RKO (cell line): ENCODE data around the gene TNFRSF12A.

ENCODE experiments used
- DNase-seq: peaks from one replicate; pipeline ENCODE4 v3.0.0-alpha.2; 2016; ENCODE audit warnings: low spot score

Gene TNFRSF12A, protein sequence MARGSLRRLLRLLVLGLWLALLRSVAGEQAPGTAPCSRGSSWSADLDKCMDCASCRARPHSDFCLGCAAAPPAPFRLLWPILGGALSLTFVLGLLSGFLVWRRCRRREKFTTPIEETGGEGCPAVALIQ

DNA sequence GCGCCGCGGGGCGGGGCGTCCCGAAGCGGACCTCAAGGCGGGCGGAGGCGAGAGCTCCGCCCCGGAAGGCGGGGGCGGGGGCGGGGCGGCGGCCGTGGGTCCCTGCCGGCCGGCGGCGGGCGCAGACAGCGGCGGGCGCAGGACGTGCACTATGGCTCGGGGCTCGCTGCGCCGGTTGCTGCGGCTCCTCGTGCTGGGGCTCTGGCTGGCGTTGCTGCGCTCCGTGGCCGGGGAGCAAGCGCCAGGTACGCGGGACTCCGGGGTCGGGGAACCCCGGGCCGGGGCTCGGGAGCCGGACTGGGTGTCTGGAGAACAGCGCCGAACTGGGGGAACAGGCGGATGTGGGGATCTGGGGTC, at the start of gene TNFRSF12A:
Gene TNFRSF12A (plus strand): TSS at position 122 of the 357 bp plus-strand sequence. CDS start 30 bp downstream, at position 152.
- DNase-seq = peak; percentile 90

DNA sequence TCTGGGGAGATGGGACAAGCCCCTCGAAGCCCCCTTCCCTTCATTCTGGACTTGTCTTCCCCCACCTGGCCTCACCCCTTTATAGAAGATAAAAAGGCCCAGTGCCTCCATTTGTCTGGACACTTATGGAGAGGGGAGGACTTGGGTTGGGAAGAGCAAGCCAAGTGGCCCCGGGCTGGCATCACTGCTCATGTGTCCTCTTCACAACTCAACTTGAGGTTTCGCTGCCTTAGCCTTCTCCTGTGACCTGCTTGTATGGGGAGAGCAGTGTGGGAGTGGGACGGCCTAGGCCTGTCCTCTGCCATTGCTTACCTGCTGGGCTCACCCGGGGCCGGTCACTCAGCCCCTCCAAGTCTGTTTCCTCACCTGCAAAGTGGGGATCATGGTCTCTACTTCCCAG, 49.6 kb upstream of the TNFRSF12A start:
- DNase-seq = peak; percentile 55

DNA sequence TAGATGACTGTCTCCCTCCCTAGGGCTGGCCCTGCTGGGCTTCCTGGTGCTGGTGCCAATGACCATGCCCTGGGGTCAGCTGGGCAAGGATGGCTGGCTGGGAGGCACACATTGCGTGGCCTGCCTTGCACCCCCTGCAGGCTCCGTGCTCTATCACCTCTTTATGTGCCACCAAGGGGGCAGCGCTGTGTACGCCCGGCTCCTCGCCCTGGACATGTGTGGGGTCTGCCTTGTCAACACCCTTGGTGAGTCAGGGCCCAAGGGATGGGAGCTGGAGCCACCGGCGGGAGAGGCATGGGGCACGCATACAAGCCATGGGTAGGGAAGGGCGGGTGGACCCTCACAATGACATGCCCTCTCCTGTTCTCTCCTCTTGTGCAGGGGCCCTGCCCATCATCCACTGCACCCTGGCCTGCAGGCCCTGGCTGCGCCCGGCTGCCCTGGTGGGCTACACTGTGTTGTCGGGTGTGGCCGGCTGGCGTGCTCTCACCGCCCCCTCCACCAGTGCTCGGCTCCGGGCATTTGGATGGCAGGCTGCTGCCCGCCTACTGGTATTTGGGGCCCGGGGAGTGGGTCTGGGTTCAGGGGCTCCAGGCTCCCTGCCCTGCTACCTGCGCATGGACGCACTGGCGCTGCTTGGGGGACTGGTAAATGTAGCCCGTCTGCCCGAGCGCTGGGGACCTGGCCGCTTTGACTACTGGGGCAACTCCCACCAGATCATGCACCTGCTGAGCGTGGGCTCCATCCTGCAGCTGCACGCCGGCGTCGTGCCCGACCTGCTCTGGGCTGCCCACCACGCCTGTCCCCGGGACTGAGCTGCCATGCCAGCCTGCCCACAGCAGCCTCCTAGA, 48.8 kb upstream of the TNFRSF12A start:
- DNase-seq = no peak

DNA sequence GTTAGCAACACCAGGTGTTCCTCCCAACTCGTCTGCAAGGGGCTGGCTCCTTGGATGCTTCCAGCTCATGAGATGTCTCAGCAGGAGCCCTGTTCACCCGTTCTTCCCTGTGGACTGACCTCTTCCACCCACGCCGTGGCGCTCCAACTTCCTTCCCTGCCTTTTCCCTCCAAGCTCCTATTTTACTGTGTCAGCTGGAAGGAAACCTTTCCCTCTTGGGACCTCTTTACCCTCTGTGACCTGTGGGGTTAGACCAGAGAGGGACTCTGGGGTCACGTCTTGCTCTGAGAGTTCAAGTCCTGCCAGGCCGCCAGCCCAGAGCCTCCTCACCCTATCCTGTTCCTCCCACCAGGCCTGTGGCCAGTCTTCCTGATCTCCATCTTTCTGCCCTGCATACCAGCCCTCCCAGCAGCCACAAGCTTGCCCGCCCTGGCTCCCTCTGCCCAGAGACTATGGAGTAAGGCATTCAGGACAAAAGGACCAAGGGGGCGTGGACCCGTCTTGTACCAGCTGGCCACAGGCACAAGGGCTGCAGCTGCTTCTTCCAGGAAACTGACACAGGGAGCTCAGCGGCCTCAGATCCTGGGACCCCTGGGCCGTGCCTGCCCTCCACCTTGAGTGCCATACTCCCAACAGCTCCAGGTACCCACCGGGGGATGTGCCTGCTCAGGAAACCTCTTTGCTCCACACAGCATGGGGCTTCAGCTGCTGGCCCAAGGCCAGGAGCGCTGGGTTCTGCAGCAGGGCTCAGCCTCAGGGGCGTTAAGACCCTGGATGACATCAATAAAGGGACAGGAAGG, 48.0 kb upstream of the TNFRSF12A start:
- DNase-seq = peak; percentile 26

DNA sequence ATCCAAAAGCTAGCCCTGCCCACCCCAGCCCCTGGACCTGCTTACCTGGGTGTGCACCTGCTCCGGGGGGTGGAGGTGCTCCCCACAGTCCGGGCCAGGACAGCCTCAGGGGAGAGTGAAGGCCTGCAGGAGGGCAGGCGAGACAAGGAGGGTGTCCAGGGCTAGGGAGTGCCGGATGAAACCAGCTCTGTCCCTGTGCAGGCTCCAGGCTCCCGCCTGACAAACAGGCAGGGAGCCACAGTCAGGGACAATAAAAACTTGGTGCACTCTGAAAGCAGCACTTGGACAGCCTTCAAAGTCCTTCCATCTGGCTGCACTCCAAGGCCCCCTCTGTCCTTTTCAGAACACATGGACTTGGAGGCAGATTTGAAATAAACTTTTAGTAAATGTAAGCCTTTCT, 47.1 kb upstream of the TNFRSF12A start:
- DNase-seq = no peak

DNA sequence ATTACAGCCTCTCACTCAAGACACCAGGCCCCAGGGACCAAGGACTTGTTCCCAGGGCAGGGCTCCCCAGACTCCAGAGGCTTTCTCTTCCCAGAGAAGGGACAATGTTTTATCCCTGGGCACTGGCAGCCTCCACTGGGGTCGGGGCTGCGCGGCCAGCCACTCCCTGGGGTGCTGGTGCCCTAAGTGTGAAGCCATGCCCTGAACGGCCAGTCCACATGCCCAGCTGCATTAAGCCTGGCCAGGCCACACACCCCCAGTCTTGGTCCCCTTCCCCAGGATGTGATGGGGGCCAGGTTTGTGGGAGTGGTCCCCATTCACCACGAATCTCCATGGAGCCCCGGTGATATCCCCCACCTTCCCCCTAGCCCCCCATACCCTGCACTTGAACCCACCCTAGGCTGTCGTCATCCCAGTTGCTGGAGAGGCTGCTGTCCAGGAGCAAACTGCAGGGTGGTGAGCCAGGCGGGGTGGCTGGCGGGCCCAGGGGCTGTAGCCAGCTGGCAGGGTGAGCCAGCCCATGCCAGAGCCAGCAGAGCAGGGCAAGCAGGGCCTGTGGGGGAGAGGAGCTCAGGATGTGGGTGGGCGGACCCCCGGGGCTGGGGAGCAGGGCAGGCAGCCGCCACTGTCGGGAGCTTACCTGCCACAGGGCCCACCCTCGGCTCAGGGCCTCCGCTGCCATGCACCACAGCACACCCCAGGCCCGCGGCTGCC, 46.4 kb upstream of the TNFRSF12A start:
- DNase-seq = no peak

DNA sequence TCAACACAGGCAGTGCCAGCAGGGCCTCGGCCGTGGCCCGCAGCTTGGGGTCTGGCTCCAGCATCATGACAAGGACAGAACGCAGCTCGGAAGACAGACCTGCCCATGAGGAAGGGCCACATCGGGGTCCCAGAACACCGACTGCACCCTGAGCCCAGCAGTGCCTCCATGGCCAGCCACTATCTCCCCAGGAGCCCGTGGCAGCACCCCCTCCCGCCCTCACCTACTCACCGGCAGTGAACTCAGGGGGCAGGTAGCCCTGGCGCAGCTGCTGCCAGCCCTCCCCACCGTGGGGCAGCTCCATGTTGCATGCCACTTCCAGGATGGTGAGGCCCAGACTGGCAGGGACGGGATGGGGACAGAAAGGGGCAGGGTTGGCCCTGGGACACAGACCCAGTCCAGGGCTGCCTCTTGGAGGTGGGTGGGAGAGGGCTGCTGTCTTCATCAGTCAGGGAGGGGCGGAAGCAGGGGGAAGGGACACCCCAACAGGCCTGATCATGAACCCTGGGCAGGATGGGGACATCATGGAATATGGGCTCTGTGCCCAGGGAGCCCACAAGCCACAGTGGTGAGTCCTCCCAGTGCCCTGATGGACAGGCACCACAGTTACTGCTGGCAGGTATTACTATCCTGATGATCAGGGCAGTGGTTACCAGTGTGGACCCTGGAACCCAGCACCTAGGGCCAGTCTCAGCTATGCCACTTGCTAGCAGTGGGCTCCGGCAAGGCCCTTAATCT, 45.7 kb upstream of the TNFRSF12A start:
- no peak for DNase-seq

DNA sequence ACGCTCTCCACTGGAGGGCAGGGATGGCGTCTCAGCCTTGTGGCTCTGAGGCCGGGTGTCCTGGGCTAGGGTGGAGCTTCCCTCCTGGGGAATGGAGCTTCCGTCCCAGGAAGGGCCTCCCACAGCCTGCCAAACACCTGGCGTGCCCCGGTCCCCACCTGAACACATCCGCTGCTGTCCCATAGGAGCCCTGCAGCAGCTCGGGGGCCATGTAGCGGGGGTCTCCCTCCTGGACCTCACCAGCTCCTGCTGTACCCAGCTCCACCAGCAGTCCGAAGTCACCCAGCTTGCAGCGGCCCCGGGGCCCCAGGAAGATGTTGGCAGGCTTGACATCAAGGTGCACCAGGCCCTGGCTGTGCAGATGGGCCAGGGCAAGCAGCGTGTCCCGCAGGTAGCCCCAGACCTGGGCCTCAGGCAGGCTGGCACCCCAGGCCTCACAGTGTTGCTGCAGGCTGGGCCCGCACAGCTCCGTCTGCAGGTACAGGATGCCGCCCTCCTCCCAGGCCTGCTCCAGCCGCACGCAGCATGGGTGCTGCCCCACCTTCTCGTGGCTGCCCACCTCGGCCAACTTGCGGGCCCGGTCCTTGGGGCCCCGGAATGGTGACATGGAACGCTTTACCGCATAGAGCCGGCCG, 44.9 kb upstream of the TNFRSF12A start:
- DNase-seq = no peak

DNA sequence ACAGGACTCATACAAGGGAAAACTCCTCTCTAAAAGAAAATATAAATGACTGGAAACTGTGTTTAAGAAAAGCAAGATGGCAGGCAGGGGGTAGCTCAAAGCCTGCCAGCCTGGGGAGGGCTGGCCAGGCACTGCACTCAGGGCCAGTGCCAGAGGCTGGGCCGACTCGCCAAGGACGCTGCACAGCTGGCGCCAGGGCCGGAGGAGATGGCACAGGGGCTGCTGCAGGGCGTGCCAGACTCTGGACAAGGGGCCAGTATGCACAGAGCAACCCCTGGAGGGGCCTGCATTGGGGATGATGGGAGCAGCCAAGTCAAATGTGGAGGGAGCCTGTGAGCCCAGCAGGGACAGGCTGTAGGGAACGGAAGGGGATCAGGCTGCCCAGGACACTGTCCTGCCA, 44.0 kb upstream of the TNFRSF12A start:
- DNase-seq = no peak

DNA sequence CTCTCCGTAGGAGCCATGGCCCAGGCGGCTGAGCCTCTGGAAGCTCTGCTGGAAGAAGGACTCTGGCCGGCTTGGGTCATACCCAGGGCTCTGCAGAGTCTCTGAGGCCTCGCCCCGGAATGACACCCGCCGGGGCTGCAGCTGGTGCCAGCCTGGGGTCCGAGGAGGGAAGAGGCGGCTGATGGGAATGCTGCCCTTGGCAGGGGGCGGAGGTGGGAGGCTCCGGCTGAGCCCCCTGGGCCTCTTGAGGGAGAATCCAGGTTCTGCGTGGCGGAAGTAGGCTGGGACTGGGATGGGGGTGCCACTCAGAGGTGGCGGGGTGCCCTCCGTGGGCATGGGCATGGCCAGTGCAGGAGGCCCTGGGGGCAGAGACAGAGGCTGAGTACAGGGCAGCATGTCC, 43.5 kb upstream of the TNFRSF12A start:
- no peak for DNase-seq

DNA sequence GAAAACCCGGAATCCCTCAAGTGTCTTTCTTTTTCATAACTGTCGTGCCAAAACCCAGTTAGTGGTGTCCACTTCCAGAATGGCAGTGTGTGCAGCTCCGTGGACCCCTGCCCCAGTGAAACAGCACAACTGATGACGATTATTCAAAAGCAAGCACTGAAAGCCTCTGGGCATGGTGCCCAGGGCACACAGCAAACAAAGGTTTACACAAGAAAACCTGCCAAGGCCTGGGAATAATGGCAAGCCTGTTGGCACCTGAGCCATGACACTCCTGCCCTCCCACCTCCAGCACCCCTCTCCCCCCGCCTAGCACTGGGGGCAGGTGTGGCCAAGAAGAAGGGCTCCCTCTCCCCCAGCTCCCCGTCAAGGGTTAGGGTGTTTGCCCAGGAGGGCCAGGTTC, 42.7 kb upstream of the TNFRSF12A start:
- DNase-seq = no peak

DNA sequence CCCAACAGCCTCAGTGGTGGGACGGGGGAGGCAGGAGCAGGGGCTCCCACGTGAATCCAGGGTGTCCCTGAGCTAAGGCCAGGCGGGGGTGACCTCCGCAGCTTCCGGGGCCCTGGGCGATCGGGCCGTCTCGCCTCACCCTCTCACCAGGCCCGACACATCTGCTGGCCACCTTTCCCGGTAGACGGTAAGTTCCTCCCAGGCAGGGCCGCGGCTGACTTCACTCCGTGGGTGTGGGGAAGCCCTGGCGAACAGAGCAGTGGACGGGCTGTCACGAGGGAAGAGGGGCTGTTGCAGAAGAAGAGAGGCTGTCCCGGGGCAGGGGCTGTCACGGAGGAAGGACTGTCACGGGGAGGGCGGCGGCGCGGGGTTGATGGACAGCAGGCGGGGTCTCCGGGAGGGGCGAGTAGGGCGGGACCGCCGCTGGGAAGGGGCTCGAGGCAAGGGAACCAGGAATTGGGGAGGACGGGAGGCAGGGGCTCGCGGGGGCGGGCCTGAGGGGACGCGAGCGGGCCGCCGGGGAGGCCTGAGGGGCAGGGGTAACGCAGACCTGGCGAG, 40.4 kb upstream of the TNFRSF12A start:
- peak; percentile 52 for DNase-seq

DNA sequence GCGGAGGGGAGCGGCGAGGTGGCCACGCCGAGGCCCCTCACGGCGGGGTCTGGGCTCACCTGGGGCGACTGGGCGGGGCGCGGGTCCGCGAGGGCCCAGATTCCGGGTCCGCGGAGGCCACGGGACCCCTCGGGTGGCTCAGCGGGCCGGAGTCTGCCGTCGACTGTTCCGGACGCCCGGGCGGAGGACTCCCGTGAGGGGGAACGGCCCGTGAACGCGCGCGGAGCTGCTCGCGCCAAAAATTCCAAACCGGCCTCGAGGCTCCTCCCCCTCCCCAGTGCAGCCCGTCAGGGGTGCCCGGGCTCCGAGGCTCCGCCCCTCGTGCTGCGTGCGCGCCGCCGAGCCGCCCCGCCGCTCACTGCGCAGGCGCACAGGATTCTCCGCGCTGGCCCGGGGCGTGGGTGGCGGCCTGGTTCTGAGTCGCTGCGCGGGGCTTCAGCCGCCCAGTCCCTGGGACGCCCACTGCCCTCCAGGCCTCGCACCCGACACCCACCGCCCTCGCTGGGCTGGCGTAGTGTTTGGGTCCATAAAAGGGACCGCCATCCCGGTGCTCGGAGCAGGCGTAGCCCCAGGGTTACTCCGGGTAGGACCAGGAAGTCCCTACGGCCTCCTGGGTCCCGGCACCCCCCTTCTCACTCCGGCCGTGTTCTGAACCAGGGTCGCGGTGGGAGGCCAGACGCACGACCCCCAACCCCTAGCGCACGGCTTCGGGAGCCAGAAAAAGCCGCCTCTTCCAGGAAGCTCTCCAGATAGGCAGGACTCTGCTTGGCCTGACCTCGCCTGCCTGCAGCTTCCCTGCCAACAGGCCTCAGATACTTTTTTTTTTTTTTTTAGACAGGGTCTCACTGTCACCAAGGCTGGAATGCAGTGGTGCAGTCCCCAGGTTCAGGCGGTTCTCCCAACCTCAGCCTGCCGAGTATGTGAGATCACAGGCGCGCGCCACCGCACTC, 39.7 kb upstream of the TNFRSF12A start, which contains the start of gene PKMYT1:
Gene PKMYT1 (minus strand): TSS at position 220 of the 950 bp plus-strand sequence. CDS start 789 bp downstream, outside the sequence.
- peak; percentile 91 for DNase-seq

DNA sequence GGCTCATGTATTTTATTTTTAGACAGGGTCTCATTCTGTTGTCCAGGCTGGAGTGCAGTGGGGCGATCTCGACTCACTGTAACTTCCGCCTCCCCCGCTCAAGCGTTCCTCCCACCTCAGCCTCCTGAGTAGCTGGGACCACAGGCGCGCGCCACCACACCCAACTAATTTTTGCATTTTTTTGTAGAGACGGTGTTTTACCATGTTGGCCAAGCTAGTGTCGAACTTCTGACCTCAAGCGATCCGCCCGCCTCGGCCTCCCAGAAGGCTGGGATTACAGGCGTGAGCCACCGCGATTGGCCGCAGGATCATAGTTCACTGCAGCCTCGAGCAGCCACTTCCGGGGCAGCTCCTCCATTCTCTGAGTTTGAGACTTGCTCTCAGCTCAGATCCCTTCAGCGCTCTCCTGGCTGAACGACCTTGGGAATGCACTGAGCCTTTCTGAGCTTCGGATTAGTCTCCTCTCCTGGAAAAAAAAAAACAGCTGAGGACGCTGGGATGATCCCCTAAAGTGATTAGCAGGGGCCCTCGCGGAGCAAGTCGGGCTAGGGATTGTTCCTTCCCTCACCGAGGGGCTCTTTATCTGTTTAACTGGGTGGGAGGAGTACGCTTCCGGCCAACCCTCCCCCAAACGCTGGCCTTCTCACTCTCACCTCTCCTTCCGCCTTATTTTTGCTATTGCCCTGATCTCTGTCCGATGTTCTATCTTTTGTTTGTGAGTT, 38.8 kb upstream of the TNFRSF12A start:
- DNase-seq = no peak

DNA sequence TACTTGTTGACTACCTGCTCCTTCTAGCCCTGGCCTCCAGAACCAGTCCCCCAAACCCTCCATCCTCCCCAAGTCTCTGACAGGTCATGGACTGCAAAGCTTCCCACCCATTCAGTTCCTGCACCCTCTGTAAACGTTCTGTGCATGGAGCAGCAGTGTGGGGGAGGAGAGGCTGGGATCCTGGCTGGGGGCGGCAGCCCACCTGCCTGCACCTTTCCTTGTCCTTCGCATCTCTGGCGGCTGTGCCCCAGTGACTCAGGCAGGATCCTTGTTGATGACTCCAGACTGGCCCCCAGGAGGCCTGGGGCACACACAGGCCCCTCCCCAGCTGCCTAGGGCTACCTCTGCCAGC, 38.3 kb upstream of the TNFRSF12A start:
- DNase-seq = no peak

DNA sequence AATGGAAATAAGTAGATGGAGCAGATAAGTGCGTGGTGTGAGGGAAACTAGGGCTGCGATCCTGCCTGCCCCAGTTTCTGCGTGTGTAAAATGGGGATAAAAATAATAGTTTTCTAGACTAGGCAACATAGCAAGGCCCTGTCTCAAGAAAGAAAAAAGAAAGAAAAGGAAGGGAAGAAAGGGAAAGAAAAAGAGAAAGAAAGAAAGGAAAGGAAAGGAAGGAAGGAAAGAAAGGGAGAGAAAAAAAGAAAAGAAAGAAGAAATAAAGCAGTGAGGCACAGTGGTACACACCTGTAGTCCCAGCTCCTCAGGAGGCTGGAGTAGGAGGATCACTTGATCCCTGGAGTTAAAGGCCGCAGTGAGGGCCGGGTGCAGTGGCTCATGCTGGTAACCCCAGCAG, 37.8 kb upstream of the TNFRSF12A start:
- DNase-seq = no peak

DNA sequence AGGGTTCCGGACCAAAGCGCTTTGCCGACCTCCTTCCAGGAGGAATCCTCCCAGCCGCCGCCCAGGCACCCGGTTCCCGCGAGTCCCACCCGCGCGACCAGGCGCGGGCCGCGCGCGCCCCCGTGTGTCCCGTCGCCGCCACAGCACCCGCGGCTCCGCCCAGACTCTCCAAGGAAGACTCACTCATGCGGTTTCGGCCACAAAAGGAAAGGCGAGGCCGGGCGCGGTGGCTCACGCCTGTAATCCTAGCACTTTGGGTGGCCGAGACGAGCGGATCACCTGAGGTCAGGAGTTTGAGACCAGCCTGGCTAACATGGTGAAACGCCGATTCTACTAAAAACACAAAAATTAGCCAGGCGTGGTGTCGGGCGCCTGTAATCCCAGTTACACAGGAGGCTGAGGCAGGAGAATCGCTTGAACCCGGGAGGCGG, 36.4 kb upstream of the TNFRSF12A start:
- DNase-seq = peak; percentile 85

DNA sequence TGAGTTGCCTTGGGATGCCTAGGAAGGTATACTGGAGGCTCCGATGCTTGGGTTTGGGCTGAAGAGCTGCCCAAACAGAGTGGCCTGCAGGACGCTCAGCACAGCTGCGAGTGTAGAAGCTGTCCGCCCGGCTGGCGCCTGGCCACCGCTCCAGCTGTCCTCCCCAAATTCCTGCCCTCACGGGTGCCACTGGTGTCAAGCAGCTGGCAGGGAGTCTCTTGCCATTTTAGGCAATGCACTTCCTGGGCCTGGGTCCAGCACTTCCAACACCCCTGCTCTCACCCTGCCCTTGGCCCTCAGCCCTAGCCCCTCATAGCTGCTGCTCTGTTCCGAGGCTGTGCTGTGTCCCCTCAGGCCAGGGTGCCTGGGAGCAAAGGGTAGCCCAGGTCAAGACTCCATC, 34.7 kb upstream of the TNFRSF12A start:
- DNase-seq = no peak

DNA sequence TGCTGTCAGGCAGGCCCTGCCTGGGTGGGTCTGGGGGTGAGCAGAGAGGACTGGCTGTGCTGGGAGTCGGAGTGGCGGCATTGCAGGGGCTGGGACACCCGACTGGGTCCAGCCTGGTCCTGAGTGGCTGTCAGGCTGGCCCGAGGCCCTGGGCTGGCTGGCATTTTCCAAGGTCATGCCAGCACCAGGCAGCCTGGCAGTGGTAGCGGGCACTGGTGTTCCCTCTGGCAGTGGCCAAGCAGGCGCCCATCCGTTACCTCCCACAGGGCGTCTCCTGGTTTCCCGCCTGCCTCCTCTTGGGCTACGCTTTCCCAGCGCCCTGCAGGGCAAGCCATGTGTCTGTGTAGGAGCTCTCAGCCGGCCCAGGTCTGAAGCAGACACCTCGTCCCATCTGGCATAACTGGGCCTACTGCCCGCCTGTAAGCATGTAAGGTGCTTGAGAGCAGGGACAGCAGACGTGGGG, 34.2 kb upstream of the TNFRSF12A start:
- DNase-seq = no peak
